Endodermal cell (in vitro differentiated cells): Measurements from ENCODE around the gene MMD. TPM values are rescaled to one million over a fixed set of nuclear protein-coding genes. Genes with fewer than 3 reads are reported as not detected.

Experiments
- DNase-seq: peaks from one replicate; pipeline ENCODE4 v3.0.0-alpha.2; 2017
- H3K27ac ChIP-seq: 2 replicates; pipeline ENCODE4 v1.5.1; 2013; ENCODE audit warnings: mild to moderate bottlenecking, low read depth, low read length, moderate library complexity
- H3K27me3 ChIP-seq: 2 replicates; pipeline ENCODE4 v1.6.1; 2013; ENCODE audit warnings: mild to moderate bottlenecking, low read length, moderate library complexity; ENCODE audit not compliant: insufficient read depth, control insufficient read depth, poor library complexity, severe bottlenecking
- H3K36me3 ChIP-seq: 2 replicates; pipeline ENCODE4 v1.7.0; 2013; ENCODE audit warnings: mild to moderate bottlenecking, low read length, moderate library complexity; ENCODE audit not compliant: control insufficient read depth, insufficient read depth
- H3K4me1 ChIP-seq: one replicate; pipeline ENCODE4 v1.7.0; 2013; ENCODE audit warnings: low read length; ENCODE audit not compliant: control insufficient read depth, insufficient read depth
- H3K4me3 ChIP-seq: 2 replicates; pipeline ENCODE4 v1.5.1; 2013; ENCODE audit warnings: mild to moderate bottlenecking, low read length, moderate library complexity
- H3K9ac ChIP-seq: 2 replicates; pipeline ENCODE4 v1.6.1; 2013; ENCODE audit warnings: mild to moderate bottlenecking, low read length, moderate library complexity; ENCODE audit not compliant: poor library complexity, severe bottlenecking; ENCODE audit errors: extremely low read depth
- H3K9me3 ChIP-seq: 2 replicates; pipeline ENCODE4 v1.6.1; 2013; ENCODE audit warnings: mild to moderate bottlenecking, low read length, moderate library complexity; ENCODE audit not compliant: control insufficient read depth
- H3K27ac Mint-ChIP-seq: 2 replicates; pipeline ENCODE4 v1.8.0; 2020; ENCODE audit warnings: mixed read lengths
- H3K27me3 Mint-ChIP-seq: 2 replicates; pipeline ENCODE4 v1.8.0; 2021; ENCODE audit warnings: mild to moderate bottlenecking, mixed read lengths; ENCODE audit not compliant: insufficient read depth
- H3K36me3 Mint-ChIP-seq: 2 replicates; pipeline ENCODE4 v1.8.0; 2020; ENCODE audit warnings: low read depth, mixed read lengths
- H3K4me1 Mint-ChIP-seq: 2 replicates; pipeline ENCODE4 v1.8.0; 2020; ENCODE audit warnings: mixed read lengths
- H3K4me3 Mint-ChIP-seq: 2 replicates; pipeline ENCODE4 v1.8.0; 2020; ENCODE audit warnings: mild to moderate bottlenecking, moderate library complexity, mixed read lengths
- H3K9me3 Mint-ChIP-seq: 2 replicates; pipeline ENCODE4 v1.8.0; 2020; ENCODE audit warnings: mild to moderate bottlenecking, mixed read lengths
- WGBS, 2 experiments: methylation state at CpG; one replicate each; pipeline versions ENCODE4 v1.1.5 to v1.1.7; 2013; ENCODE audit warnings: missing lambda C conversion rate in 2 of 2, mixed read lengths in 1 of 2; ENCODE audit not compliant: insufficient coverage in 1 of 2, insufficient read length in 1 of 2; 5-methylcytosine and 5-hydroxymethylcytosine counted together
- total RNA-seq, 2 donors: library from RNA; stranded (reverse); fragmentation: NEBNext Ultra II Directional in 1 of 2; extraction: Animal tissue kit (Norgen Biotek cat#: 25700) in 1 of 2; gene quantifications; 2 replicates in 1 of 2; 3 replicates in 1 of 2; pipeline ENCODE4 v1.2.1, GENCODE V29; 2021
- TF ChIP-seq, protein P1 (sequence below): fragments of 200-600 bp; sonication (generic); conservative IDR thresholded peaks from 2 replicates; pipeline ENCODE4 v1.5.0; 2021; ENCODE audit warnings: antibody characterized with exemption, mild to moderate bottlenecking

Gene MMD
- total RNA-seq, 2 donors from 2014 or later, result 40.1 to 40.2 TPM

DNA sequence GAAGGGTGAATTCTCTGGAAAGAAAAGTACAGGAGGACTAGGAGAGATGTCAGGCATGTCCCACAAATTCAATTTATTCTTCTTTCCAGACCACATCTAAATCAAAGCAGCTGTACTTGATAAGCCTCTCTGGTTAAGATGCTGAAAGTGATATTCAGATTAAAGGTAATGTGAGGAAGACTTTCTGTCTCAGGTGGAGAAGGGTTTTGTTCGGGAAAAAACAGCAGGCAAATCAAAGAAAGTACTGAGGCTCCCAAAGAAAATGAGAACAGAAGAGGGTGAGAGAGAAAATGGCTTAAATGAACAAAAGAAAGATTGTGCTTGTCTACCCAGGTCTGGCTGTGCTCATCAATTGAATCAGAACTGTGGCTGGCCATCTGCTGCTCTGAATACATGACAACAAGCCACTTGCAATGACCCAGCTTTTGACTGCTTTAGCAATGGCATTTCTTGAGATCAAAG is 55.6 kb downstream of the MMD start:
- DNase-seq, result no peak
- Mint-ChIP-seq H3K4me3 (no peak overlapping the region), H3K27me3 (no peaks in the 10 kb centered on the region), H3K36me3 (no peaks in the 10 kb centered on the region), H3K9me3 (peaks cover 8% of the 10 kb centered on the region), H3K27ac (no peak overlapping the region), H3K4me1 (no peaks in the 10 kb centered on the region)
- no peak overlapping the region for H3K9ac ChIP-seq
- peak overlapping the region; percentile 77 for H3K27ac ChIP-seq
- H3K27me3 ChIP-seq, result no peaks in the 10 kb centered on the region
- 67 to 94% methylated on average over 1 of the region's 1 CpG for WGBS, 2 experiments
- no peaks in the 10 kb centered on the region for H3K36me3 ChIP-seq
- H3K4me1 ChIP-seq, result no peaks in the 10 kb centered on the region
- no peak overlapping the region for H3K4me3 ChIP-seq
- TF ChIP-seq, protein P1, sequence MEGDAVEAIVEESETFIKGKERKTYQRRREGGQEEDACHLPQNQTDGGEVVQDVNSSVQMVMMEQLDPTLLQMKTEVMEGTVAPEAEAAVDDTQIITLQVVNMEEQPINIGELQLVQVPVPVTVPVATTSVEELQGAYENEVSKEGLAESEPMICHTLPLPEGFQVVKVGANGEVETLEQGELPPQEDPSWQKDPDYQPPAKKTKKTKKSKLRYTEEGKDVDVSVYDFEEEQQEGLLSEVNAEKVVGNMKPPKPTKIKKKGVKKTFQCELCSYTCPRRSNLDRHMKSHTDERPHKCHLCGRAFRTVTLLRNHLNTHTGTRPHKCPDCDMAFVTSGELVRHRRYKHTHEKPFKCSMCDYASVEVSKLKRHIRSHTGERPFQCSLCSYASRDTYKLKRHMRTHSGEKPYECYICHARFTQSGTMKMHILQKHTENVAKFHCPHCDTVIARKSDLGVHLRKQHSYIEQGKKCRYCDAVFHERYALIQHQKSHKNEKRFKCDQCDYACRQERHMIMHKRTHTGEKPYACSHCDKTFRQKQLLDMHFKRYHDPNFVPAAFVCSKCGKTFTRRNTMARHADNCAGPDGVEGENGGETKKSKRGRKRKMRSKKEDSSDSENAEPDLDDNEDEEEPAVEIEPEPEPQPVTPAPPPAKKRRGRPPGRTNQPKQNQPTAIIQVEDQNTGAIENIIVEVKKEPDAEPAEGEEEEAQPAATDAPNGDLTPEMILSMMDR, result no peak
- H3K9me3 ChIP-seq, result peaks cover 8% of the 10 kb centered on the region

DNA sequence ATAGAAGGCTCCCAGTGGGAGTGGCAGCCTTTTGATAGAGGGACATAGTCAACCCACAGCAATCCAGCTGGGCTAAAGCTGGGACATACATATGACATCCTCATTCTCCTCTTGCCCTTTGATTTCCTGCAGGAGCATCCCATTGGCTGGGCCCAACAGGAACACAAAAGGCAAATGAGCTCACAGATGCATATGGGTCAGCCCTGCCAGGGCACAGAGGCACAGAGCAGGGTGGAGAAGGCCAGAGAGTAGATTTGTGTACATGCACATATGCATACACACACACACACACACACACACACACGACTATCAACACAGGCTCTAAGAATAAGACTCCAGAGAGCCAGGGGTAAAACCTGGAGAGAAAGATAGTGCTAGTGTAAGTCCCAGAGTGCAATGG is 58.6 kb downstream of the MMD start:
- Histone ChIP-seq H3K36me3 (no peaks in the 10 kb centered on the region), H3K27ac (no peak overlapping the region), H3K9me3 (peaks cover 20% of the 10 kb centered on the region), H3K27me3 (no peaks in the 10 kb centered on the region), H3K4me1 (no peaks in the 10 kb centered on the region), H3K9ac (no peak overlapping the region), H3K4me3 (no peak overlapping the region)
- no peaks in the 10 kb centered on the region for H3K36me3 Mint-ChIP-seq
- H3K27ac Mint-ChIP-seq, result no peak overlapping the region
- WGBS, 2 experiments, result no CpG with 5 or more reads among the region's 1 CpG
- H3K4me1 Mint-ChIP-seq, result no peaks in the 10 kb centered on the region
- no peak for DNase-seq
- H3K27me3 Mint-ChIP-seq, result no peaks in the 10 kb centered on the region
- TF ChIP-seq, protein P1, result no peak
- H3K4me3 Mint-ChIP-seq, result no peak overlapping the region
- H3K9me3 Mint-ChIP-seq, result peaks cover 6% of the 10 kb centered on the region

DNA sequence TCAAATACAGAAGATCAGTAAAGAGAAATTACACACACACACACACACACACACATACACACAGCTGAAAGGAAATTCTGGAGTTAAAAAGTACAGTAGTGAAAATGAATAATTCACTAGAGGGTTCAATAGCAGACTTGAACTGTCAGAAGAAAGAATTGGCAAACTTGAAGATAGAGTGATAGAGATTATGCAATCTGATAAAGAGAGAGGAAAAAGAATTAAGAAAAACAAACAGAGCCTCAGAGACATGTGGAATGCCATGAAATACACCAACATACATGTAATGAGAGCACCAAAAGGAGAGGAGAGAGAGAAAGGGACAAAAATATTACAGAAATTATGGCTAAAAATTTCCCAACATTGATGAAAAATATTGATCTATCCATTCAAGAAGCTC is 60.7 kb downstream of the MMD start:
- Histone ChIP-seq H3K27me3 (no peaks in the 10 kb centered on the region), H3K4me3 (no peak overlapping the region), H3K27ac (no peak overlapping the region), H3K9ac (no peak overlapping the region), H3K36me3 (no peaks in the 10 kb centered on the region), H3K9me3 (peaks cover 20% of the 10 kb centered on the region), H3K4me1 (no peaks in the 10 kb centered on the region)
- TF ChIP-seq, protein P1, result no peak
- Mint-ChIP-seq H3K27me3 (no peaks in the 10 kb centered on the region), H3K4me3 (no peak overlapping the region), H3K27ac (no peak overlapping the region), H3K9me3 (peaks cover 6% of the 10 kb centered on the region), H3K36me3 (no peaks in the 10 kb centered on the region), H3K4me1 (no peaks in the 10 kb centered on the region)
- DNase-seq, result no peak
